ENCODE results near the gene CCSER2. TPM values are rescaled to one million over a fixed set of nuclear protein-coding genes. Genes with fewer than 3 reads are reported as not detected.

Gene CCSER2
- polyA plus RNA-seq, 3 donors: 7.4 to 23.3 (median 14.3) TPM

DNA sequence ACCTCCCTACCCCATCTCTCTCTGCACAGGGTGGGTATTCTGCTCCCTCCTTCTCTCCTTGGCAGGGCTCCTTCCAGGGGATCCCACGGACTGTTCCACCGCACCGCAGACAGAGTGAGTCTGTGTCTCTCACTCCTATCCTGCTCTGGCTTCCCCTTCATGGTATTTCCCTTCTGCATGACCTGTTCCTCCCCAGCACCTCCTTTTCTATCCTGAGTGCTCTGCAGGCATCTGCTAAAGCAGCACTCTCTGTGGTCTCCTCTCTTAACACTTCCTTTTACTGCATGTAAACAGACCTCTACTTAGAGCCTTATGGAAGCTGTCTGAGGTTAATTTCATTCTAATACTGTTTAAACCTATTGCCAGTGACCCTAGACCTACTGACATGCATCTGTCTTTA is 171.5 kb downstream of the CCSER2 start:
- Mint-ChIP-seq H3K27ac (peak overlapping the region in 2 of 7 donors; percentile 19 to 60), H3K9me3 (no peaks in the 10 kb centered on the region), H3K4me1 (peaks cover 9% of the 10 kb centered on the region), H3K36me3 (peaks cover 0 to 2% of the 10 kb centered on the region in 2 donors), H3K4me3 (peak overlapping the region in 1 of 2 donors; percentile 26), H3K27me3 (ENCODE audit: low read depth in 3 of 3) (no peaks in the 10 kb centered on the region)
- no peaks in the 10 kb centered on the region for H3K36me3 ChIP-seq (replicated peaks in 1 of 2; ENCODE audit: control insufficient read depth in 1 of 2, insufficient read depth in 2 of 2, low read length in 2 of 2)
- no peak overlapping the region for H3K4me3 ChIP-seq (replicated peaks in 1 of 3; ENCODE audit: low read depth in 2 of 3, low read length in 3 of 3)
- H3K27me3 ChIP-seq (ENCODE audit: control insufficient read depth in 2 of 2, insufficient read depth in 2 of 2, low read length in 2 of 2): no peaks in the 10 kb centered on the region
- no peaks in the 10 kb centered on the region for H4K20me1 ChIP-seq (ENCODE audit: insufficient read depth, low read length)
- H2AFZ ChIP-seq (ENCODE audit: insufficient read depth, low read depth, low read length, poor library complexity, severe bottlenecking): no peak overlapping the region
- no peak overlapping the region for H3K4me2 ChIP-seq (replicated peaks; ENCODE audit: extremely low read depth, low read length, poor library complexity, severe bottlenecking)
- no peaks in the 10 kb centered on the region for H3K4me1 ChIP-seq (ENCODE audit: control insufficient read depth in 1 of 2, insufficient read depth in 2 of 2, low read length in 2 of 2)
- H3K27ac ChIP-seq (ENCODE audit: low read depth in 1 of 2, low read length in 2 of 2): no peak overlapping the region
- no peak for DNase-seq
- WGBS (ENCODE audit: insufficient coverage): 7% methylated on average over 3 of the region's 3 CpGs
- intact Hi-C loops (cut with micrococcal nuclease): no loop called here
- H3K79me2 ChIP-seq (ENCODE audit: insufficient read depth, low read length): no peaks in the 10 kb centered on the region
- TF ChIP-seq, protein P1, sequence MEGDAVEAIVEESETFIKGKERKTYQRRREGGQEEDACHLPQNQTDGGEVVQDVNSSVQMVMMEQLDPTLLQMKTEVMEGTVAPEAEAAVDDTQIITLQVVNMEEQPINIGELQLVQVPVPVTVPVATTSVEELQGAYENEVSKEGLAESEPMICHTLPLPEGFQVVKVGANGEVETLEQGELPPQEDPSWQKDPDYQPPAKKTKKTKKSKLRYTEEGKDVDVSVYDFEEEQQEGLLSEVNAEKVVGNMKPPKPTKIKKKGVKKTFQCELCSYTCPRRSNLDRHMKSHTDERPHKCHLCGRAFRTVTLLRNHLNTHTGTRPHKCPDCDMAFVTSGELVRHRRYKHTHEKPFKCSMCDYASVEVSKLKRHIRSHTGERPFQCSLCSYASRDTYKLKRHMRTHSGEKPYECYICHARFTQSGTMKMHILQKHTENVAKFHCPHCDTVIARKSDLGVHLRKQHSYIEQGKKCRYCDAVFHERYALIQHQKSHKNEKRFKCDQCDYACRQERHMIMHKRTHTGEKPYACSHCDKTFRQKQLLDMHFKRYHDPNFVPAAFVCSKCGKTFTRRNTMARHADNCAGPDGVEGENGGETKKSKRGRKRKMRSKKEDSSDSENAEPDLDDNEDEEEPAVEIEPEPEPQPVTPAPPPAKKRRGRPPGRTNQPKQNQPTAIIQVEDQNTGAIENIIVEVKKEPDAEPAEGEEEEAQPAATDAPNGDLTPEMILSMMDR (IDR thresholded peaks at IDR 0.05): no peak
- no peak overlapping the region for H3K9ac ChIP-seq (ENCODE audit: insufficient read depth, low read length, poor library complexity, severe bottlenecking)
- H3K9me3 ChIP-seq (replicated peaks in 1 of 2; ENCODE audit: control insufficient read depth in 1 of 2, insufficient read depth in 1 of 2, low read length in 2 of 2): no peaks in the 10 kb centered on the region

DNA sequence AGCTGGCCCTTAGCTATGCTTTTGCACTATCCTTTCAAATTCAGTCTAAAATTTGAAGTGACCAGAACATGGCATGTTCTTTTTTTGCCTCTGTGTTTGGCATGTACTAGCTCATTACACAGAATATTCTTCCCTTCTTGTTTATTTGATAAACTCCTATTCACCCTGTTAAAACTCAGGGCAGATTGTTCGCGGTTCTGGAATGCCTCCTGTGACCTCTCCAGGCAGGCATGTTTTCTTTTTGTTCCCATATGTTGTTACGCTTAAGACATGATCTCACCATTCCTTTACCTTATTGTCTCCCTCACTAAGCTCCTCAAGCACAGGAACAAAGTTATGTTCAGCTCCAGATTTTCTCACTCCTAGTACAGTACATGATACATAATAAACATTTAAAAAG is 181.7 kb downstream of the CCSER2 start:
- H3K4me2 ChIP-seq (replicated peaks; ENCODE audit: extremely low read depth, low read length, poor library complexity, severe bottlenecking): no peak overlapping the region
- H3K27me3 Mint-ChIP-seq (ENCODE audit: low read depth in 3 of 3): no peaks in the 10 kb centered on the region
- peaks cover 14 to 15% of the 10 kb centered on the region in 2 donors for H3K36me3 Mint-ChIP-seq
- no peak overlapping the region for H3K27ac ChIP-seq (ENCODE audit: low read depth in 1 of 2, low read length in 2 of 2)
- DNase-seq: no peak
- H3K27me3 ChIP-seq (ENCODE audit: control insufficient read depth in 2 of 2, insufficient read depth in 2 of 2, low read length in 2 of 2): no peaks in the 10 kb centered on the region
- WGBS (ENCODE audit: insufficient coverage): 100% methylated on average over 3 of the region's 3 CpGs
- H3K4me1 ChIP-seq (ENCODE audit: control insufficient read depth in 1 of 2, insufficient read depth in 2 of 2, low read length in 2 of 2): no peaks in the 10 kb centered on the region
- H3K9ac ChIP-seq (ENCODE audit: insufficient read depth, low read length, poor library complexity, severe bottlenecking): no peak overlapping the region
- TF ChIP-seq, protein P1 (IDR thresholded peaks at IDR 0.05): no peak
- no peaks in the 10 kb centered on the region for H3K4me1 Mint-ChIP-seq
- no peak overlapping the region for H3K4me3 Mint-ChIP-seq
- no peak overlapping the region for H3K4me3 ChIP-seq (replicated peaks in 1 of 3; ENCODE audit: low read depth in 2 of 3, low read length in 3 of 3)
- H3K9me3 ChIP-seq (replicated peaks in 1 of 2; ENCODE audit: control insufficient read depth in 1 of 2, insufficient read depth in 1 of 2, low read length in 2 of 2): no peaks in the 10 kb centered on the region
- no peaks in the 10 kb centered on the region for H4K20me1 ChIP-seq (ENCODE audit: insufficient read depth, low read length)
- peaks cover 8 to 17% of the 10 kb centered on the region in 2 donors for H3K36me3 ChIP-seq (replicated peaks in 1 of 2; ENCODE audit: control insufficient read depth in 1 of 2, insufficient read depth in 2 of 2, low read length in 2 of 2)
- H3K9me3 Mint-ChIP-seq: no peaks in the 10 kb centered on the region
- intact Hi-C loops (cut with micrococcal nuclease): no loop called here
- no peak overlapping the region for H2AFZ ChIP-seq (ENCODE audit: insufficient read depth, low read depth, low read length, poor library complexity, severe bottlenecking)
- no peak overlapping the region for H3K27ac Mint-ChIP-seq
- no peaks in the 10 kb centered on the region for H3K79me2 ChIP-seq (ENCODE audit: insufficient read depth, low read length)

All from CD14-positive monocyte (primary cell).